GM18498 (cell line): ENCODE measurements around the gene CHERP.
"Not testable (repeated sequence)": the region's sequence is repeated elsewhere in the genome, so short reads cannot be mapped to it uniquely, and the experiment has no call there.

Experiments used
- ATAC-seq: cut with Tn5 transposase; IDR thresholded peaks from one replicate; pipeline ENCODE4 v1.9.1; 2021; ENCODE audit warnings: mild to moderate bottlenecking, moderate library complexity; ENCODE audit not compliant: unreplicated experiment

Gene CHERP

GRCh38 chr19:16520986-16521624, 21.1 kb downstream of the CHERP start:
- no peak for ATAC-seq

DNA sequence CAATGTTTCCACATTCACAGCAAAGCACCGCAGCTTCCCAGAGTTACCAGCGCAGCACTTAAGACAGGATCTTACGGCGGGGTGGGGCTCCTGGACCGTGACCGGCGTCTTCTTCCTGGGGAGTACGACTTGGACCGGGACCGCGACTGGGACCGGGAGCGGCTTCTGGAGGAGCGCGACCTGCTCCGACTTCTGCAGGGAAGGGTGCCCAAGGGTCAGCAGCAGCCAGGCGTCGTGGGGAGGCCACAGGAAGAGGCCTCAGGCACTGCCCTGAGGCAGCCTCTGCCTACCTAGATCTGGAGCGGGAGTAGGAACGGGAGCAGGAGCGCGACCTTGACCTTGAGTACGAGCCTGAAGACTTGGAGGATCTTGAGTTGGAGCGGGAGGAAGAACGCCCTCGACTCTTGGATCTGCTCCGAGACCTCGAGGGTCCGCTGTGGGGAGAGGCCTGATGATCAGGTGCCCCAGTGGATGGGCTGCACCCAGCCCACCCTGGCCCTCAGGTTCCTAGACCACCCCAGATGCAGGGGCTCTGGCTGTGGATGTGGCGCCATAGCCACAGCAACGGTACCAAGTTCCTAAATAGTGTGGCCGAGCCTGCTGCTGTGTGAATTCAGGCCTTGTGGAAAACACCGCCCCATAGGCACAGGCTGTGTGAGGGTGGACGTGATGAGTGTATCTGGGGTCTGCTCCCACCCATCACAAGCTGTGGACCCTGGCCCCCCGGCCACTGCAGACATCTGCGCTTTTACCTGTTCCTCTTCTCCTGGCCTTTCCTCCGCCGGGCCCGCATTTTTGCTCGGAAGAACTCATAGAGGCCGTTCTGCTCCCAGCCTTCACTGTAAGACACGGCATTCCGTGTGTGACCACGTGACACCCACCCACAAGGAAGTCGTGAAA, 21.9 kb downstream of the CHERP start:
- no peak for ATAC-seq

DNA sequence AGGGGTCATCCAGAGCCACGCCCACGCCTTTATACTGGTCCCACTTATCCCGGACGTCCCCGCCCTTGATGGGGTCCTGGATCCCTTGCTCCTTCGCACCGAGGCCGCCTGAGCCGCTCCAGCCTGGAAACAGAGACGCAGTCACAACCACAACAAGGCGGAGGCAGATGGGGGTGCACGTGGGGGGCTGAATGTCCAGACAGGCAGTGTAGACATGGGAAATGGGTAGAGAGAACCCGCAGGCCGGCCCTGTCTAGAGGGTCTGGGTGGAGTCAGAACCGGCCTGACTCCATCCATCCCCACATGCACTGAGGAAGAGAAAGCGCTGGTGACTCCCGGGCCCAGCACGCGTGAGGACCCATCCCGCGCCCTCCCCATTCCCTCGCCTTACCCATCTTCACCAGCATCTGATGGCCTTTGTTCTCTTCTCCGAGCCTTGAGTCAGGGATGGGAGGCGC, 23.0 kb downstream of the CHERP start:
- no peak for ATAC-seq

GRCh38 chr19:16518483-16519229, 23.6 kb downstream of the CHERP start:
- ATAC-seq, result no peak

- no peak for ATAC-seq
Measured at GRCh38 chr19:16518061-16518460, 24.2 kb downstream of the CHERP start.

GRCh38 chr19:16516923-16517610, 25.2 kb downstream of the CHERP start:
- no peak for ATAC-seq

DNA sequence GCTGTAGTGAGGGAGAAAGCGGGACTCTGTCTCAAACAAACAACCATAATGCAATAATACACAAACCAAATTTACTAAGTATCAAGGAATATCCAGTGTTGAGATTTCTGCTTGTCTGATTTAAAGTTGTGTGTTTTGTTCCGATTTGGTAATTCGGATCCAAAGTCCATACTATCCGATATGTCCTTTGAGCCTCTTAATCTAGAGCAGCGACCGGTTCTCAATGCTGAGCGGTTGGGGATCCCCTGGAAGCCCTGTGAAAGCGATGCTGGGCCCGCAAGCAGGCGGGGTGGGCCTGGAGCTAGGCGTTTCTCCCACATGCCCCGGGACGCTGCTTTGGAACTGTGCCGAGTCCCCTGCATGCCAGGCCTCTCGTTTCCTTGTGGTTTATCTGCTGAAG, 25.9 kb downstream of the CHERP start:
- no peak for ATAC-seq

DNA sequence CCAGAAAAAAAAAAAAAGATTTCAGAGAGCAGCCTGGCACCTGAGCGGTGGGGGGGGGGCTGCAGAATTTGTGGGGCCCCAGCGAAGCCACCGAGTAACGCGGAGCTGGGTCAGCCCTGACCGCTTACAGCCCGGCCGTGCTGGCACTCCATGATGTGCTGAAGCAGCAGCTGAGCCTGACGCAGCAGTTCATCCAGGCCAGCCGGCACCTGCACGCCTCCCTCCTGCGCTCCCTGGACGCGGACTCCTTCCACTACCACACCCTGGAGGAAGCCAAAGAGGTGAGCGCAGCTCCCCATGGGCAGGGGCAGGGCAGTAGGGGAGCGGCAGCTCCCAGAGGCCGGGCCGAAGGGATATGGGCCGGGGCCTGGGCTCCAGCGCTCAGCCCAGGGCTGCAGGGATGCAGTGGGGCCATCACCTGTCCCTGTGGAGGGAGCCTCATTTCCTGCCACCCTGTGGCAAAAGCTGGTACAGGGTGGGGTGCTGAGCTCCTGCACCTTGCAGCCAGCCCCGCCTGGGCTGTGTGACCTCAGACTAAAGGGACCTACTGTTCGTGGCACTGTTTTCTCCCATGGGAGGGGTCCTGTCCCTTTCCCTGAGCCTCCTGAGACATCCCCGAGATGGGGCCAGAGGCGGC, 27.7 kb downstream of the CHERP start:
- ATAC-seq, result no peak

- ATAC-seq, result not testable (repeated sequence)
Measured at GRCh38 chr19:16512611-16513010, 29.6 kb downstream of the CHERP start.

DNA sequence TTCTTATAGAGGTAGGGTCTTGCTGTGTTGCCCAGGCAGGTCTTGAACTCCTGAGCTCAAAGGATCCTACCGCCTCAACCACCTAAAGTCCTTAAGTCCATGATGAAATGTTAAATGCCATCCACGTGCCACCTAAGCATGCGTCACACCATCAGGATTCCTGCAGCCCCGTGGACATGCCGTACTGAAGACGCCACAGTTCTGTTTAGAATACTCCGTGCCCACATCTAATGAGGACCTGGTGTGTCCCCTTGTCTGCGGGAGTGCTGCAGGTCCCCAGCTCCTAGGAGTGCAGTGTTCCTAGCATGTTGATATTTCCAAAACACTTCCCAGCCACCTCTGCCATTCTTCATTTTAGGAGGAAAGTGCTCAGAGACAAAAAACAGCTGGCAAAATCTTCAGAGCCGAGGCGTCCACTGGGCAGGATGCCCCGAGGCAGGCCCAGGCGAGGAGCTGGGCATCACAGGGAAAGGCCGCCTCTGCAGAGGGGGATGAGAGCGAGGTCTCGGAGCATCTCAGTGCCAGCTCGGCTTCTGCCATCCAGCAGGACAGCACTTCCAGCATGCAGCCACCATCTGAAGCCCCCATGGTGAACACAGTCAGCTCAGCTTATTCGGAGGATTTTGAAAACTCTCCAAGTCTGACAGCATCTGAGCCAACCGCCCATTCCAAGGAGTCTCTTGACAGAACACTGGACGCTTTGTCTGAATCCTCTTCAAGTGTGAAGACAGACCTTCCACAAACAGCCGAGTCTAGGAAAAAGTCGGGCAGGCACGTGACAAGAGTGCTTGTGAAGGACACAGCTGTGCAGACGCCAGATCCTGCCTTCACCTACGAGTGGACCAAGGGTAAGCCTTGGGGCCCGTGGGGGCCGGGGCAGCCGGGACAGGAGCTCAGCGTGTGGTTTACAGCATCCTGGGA, 32.8 kb downstream of the CHERP start:
- ATAC-seq, result no peak

DNA sequence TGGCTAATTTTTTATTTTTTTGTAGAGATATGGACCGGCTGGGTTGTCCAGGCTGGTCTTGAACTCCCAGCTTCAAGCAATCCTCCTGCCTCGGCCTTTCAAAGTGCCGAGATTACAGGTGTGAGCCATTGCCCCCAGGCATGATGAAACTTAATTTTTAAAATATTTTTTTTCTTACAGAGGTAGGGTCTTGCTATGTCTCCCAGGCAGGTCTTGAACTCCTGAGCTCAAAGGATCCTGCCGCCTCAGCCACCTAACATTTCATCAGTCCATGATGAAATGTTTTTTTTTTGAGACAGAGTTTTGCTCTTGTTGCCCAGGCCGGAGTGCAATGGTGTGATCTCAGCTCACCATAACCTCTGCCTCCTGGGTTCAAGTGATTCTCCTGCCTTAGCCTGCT, 33.7 kb downstream of the CHERP start:
- ATAC-seq, result no peak

GRCh38 chr19:16506961-16507360, 35.3 kb downstream of the CHERP start:
- ATAC-seq, result no peak

DNA sequence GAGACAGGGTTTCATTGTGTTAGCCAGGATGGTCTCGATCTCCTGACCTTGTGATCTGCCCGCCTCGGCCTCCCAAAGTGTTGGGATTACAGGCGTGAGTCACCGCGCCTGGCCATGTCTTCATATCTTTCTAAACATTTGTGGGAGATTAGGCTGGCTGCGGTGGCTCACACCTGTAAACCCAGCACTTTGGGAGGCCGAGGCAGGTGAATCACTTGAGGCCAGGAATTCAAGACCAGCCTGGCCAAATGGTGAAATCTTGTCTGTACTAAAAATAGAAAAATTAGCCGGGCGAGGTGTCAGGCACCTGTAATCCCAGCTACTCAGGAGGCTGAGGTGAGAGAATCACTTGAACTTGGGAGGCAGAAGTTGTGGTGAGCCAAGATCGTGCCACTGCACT, 36.1 kb downstream of the CHERP start:
- not testable (repeated sequence) for ATAC-seq

GRCh38 chr19:16504271-16504670, 38.0 kb downstream of the CHERP start:
- ATAC-seq, result no peak

DNA sequence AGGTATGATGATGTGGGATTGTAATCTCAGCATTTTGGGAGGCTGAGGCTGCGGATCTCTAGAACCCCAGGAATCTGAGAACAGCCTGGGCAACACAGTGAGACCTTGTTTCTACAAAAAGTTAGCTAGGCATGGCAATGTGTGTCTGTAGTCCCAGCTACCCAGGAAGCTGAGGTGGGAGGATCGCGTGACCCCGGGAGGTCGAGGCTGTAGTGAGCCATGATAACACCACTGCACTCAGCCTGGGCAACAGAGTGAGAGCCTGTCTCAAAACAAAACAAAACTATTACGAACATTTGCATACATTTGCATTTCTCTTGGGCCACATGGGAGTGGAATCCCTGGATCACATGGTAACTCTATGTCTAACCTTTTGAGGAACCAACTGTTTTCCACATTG, 44.4 kb downstream of the CHERP start:
- no peak for ATAC-seq

DNA sequence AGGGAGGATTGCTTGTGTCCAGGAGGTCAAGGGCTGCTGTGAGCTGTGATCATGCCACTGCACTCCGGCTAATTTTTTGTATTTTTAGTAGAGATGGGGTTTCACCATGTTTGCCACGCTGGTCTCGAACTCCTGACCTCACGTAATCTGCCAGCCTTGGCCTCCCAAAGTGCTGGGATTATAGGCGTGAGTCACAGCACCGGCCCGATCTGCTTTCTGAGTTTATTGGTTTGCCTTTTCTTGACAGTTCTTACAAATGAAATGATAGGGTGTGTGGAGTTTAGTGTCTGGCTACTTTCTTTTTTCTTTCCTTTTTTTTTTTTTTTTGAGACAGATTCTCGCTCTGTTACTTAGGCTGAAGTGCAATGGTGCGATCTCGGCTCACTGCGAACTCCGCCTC, 45.2 kb downstream of the CHERP start:
- ATAC-seq, result no peak

GRCh38 chr19:16496613-16496983, 45.6 kb downstream of the CHERP start:
- ATAC-seq, result no peak

GRCh38 chr19:16495982-16496612, 46.1 kb downstream of the CHERP start, which contains the start of the genes C19orf44 and CALR3:
Gene C19orf44 (plus strand): TSS chr19:16496394. CDS start chr19:16500793, 4,399 bp downstream.
Gene CALR3 (minus strand): TSS chr19:16496167. CDS start chr19:16496129, 38 bp downstream.
- peak; percentile 98 for ATAC-seq

- not testable (repeated sequence) for ATAC-seq
Measured at GRCh38 chr19:16486476-16486875, 55.8 kb downstream of the CHERP start.
